ENCODE results near the gene CXCR4. TPM values are rescaled to one million over a fixed set of nuclear protein-coding genes. Genes with fewer than 3 reads are reported as not detected.

Gene CXCR4
- polyA plus RNA-seq, 1 of the 3 experiments (the other 2 are of a cell fraction) = 0.48 TPM

DNA sequence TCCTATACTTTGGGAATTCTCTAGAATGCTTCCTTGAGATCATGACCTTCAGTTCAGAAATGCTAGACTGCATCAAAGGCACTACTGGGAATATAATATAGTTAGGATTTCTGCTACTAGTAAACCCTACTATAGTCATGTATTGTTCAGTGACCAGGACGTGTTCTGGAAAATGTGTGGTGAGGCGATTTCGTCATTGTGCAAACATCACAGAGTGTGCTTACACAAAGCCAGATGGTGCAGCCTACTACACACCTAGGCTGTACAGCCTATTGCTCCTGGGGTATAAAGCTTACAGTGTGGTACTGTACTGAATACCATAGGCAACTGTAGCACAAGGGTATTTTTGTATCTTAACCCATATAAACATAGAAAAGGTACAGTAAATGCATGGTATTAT lies 13.0 kb downstream of the CXCR4 start:
- Histone ChIP-seq H3K9ac (no peak overlapping the region), H3K36me3 (replicated peaks in 1 of 2; ENCODE audit: control insufficient read depth in 1 of 2, insufficient read depth in 2 of 2, low read length in 1 of 2) (no peaks in the 10 kb centered on the region), H3K9me2 (no peaks in the 10 kb centered on the region), H3K79me2 (ENCODE audit: insufficient read depth) (no peaks in the 10 kb centered on the region), H3K4me3 (ENCODE audit: low read depth in 2 of 2, low read length in 1 of 2) (no peak overlapping the region), H3K9me3 (no peaks in the 10 kb centered on the region), H3K27me3 (ENCODE audit: insufficient read depth) (no peaks in the 10 kb centered on the region), H3F3A (replicated peaks; ENCODE audit: insufficient read depth) (no peaks in the 10 kb centered on the region), H3K4me1 (ENCODE audit: control insufficient read depth in 1 of 2, insufficient read depth in 2 of 2, low read depth in 1 of 2, low read length in 1 of 2) (no peaks in the 10 kb centered on the region; a peak in 1 of 4 replicates), H3K4me2 (no peak overlapping the region), H3K27ac (ENCODE audit: low read depth in 2 of 2, low read length in 1 of 2) (no peak overlapping the region), H4K20me1 (ENCODE audit: insufficient read depth) (no peaks in the 10 kb centered on the region), H2AFZ (ENCODE audit: low read depth) (no peak overlapping the region)
- CTCF ChIA-PET = interaction anchor here (0.9 kb wide), 1 partner anchor 36 kb away, joined by 3 read pairs; no protein-coding TSS in a partner anchor
- TF ChIP-seq RFX5 (IDR thresholded peaks at IDR 0.05; ENCODE audit: low read length) (no peak), TCF12 (IDR thresholded peaks at IDR 0.05) (no peak), MEF2A (IDR thresholded peaks at IDR 0.05; ENCODE audit: borderline replicate concordance, low read depth) (no peak), TEAD4 (IDR thresholded peaks at IDR 0.05; ENCODE audit: borderline replicate concordance, insufficient read depth) (no peak), REST (IDR thresholded peaks at IDR 0.05; ENCODE audit: low read depth, low read length) (no peak), EP300 (IDR thresholded peaks at IDR 0.05; ENCODE audit: borderline replicate concordance in 1 of 2, low read depth in 1 of 2, low read length in 1 of 2) (no peak), FOXM1 (IDR thresholded peaks at IDR 0.05; ENCODE audit: low read depth) (no peak), POLR2AphosphoS5 (IDR thresholded peaks at IDR 0.05; ENCODE audit: low read depth, low read length) (no peak), SMC3 (IDR thresholded peaks at IDR 0.05; ENCODE audit: low read depth, low read length) (no peak), MAX (IDR thresholded peaks at IDR 0.05; ENCODE audit: low read depth) (no peak), JUND (IDR thresholded peaks at IDR 0.05) (no peak), FOSL2 (IDR thresholded peaks at IDR 0.05; ENCODE audit: borderline replicate concordance, low read depth) (no peak), CTCF (IDR thresholded peaks at IDR 0.05) (no peak), ELF1 (IDR thresholded peaks at IDR 0.05) (no peak), CHD2 (IDR thresholded peaks at IDR 0.05; ENCODE audit: low read length, partially characterized antibody) (no peak), TAF1 (IDR thresholded peaks at IDR 0.05; ENCODE audit: borderline replicate concordance, low read depth, low read length) (no peak), YY1 (IDR thresholded peaks at IDR 0.05; ENCODE audit: low read depth) (no peak), USF2 (IDR thresholded peaks at IDR 0.05; ENCODE audit: borderline replicate concordance, low read depth, low read length) (no peak)
- TF ChIP-seq, protein P1, sequence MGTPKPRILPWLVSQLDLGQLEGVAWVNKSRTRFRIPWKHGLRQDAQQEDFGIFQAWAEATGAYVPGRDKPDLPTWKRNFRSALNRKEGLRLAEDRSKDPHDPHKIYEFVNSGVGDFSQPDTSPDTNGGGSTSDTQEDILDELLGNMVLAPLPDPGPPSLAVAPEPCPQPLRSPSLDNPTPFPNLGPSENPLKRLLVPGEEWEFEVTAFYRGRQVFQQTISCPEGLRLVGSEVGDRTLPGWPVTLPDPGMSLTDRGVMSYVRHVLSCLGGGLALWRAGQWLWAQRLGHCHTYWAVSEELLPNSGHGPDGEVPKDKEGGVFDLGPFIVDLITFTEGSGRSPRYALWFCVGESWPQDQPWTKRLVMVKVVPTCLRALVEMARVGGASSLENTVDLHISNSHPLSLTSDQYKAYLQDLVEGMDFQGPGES (IDR thresholded peaks at IDR 0.05; ENCODE audit: low read depth, low read length) = no peak
- TF ChIP-seq, protein P2, sequence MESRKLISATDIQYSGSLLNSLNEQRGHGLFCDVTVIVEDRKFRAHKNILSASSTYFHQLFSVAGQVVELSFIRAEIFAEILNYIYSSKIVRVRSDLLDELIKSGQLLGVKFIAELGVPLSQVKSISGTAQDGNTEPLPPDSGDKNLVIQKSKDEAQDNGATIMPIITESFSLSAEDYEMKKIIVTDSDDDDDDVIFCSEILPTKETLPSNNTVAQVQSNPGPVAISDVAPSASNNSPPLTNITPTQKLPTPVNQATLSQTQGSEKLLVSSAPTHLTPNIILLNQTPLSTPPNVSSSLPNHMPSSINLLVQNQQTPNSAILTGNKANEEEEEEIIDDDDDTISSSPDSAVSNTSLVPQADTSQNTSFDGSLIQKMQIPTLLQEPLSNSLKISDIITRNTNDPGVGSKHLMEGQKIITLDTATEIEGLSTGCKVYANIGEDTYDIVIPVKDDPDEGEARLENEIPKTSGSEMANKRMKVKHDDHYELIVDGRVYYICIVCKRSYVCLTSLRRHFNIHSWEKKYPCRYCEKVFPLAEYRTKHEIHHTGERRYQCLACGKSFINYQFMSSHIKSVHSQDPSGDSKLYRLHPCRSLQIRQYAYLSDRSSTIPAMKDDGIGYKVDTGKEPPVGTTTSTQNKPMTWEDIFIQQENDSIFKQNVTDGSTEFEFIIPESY (IDR thresholded peaks at IDR 0.05; ENCODE audit: borderline replicate concordance, low read depth) = no peak
- no peak for DNase-seq
- POLR2A ChIA-PET = no interaction called here
- WGBS (ENCODE audit: low lambda C conversion rate) = 38% methylated on average over 3 of the region's 3 CpGs

All from SK-N-SH (cell line).